RWPE1 (cell line): Measurements from ENCODE around the gene ZFR2.

Source experiments
- CTCF ChIA-PET: fragments of 350-600 bp; sonication (Branson Sonifier 250); formaldehyde crosslinking; extraction: SDS; loops from one replicate; lab custom pipeline; 2021; lab: Yijun Ruan, JAX
- POLR2A ChIA-PET: fragments of 400-600 bp; formaldehyde crosslinking; extraction: SDS; loops from one replicate; lab custom pipeline; 2020; ENCODE audit warnings: antibody characterized with exemption; ENCODE audit not compliant: low non-redundant PET; lab: Yijun Ruan, JAX
- DNase-seq: peaks from one replicate; pipeline ENCODE4 v3.0.0; 2012; ENCODE audit warnings: low spot score
- H3K27ac ChIP-seq: fragments of 450-650 bp; 2 replicates; pipeline ENCODE4 v1.5.1; 2017
- CTCF ChIP-seq: fragments of 450-650 bp; conservative IDR thresholded peaks from 2 replicates; pipeline ENCODE4 v1.5.1; 2017; ENCODE audit warnings: low read depth, mild to moderate bottlenecking

The ZFR2 gene

GRCh38 chr19:3771906-3772455, 96.9 kb downstream of the ZFR2 start, which contains the start of gene RAX2:
Gene RAX2 (minus strand): TSS chr19:3772228. CDS start chr19:3771742, 486 bp downstream.
- POLR2A ChIA-PET, result no interaction called here

GRCh38 chr19:3771000-3771905, 97.6 kb downstream of the ZFR2 start:
- H3K27ac ChIP-seq, result no peak overlapping the region
- CTCF ChIA-PET, result interaction anchor here (0.7 kb wide), 1 partner anchor 877 kb away, joined by 3 read pairs; no protein-coding TSS in a partner anchor
- no peak for TF ChIP-seq CTCF
- POLR2A ChIA-PET, result no interaction called here
- DNase-seq, result no peak

More at GRCh38 chr19:3771906-3772455, 96.9 kb downstream of the ZFR2 start, which contains the start of gene RAX2:
- H3K27ac ChIP-seq, result no peak within 1 kb of the TSS
- no peak for TF ChIP-seq CTCF
- CTCF ChIA-PET, result no interaction called here
- no peak for DNase-seq

GRCh38 chr19:3770136-3770999, 98.5 kb downstream of the ZFR2 start:
- ChIA-PET CTCF (no interaction called here), POLR2A (no interaction called here)
- TF ChIP-seq CTCF, result no peak
- no peak overlapping the region for H3K27ac ChIP-seq
- DNase-seq, result no peak

GRCh38 chr19:3769494-3769893, 99.3 kb downstream of the ZFR2 start:
- DNase-seq, result no peak

GRCh38 chr19:3768748-3769099, 100.1 kb downstream of the ZFR2 start:
- DNase-seq, result no peak
- ChIA-PET CTCF (interaction anchor here (0.7 kb wide), 1 partner anchor 789 kb away, joined by 3 read pairs; no protein-coding TSS in a partner anchor), POLR2A (no interaction called here)
- no peak for TF ChIP-seq CTCF
- peak overlapping the region; percentile 9; the same call in 1 of the 2 replicates for H3K27ac ChIP-seq

More at GRCh38 chr19:3769494-3769893, 99.3 kb downstream of the ZFR2 start:
- no peak for TF ChIP-seq CTCF
- CTCF ChIA-PET, result interaction anchor here (0.7 kb wide), 1 partner anchor 788 kb away, joined by 3 read pairs; no protein-coding TSS in a partner anchor
- POLR2A ChIA-PET, result no interaction called here
- H3K27ac ChIP-seq, result 0 out of 2 replicates have a peak overlapping the region, but pooled peaks have one; percentile 9
